Loucy (cell line): Measurements from ENCODE around the gene ARHGDIB.

Experiments
- H2AFZ ChIP-seq: fragments of 200-600 bp; sonication (generic); 2 replicates; pipeline ENCODE4 v1.6.0; 2016; ENCODE audit warnings: antibody characterized with exemption, mild to moderate bottlenecking, low read length, moderate library complexity
- H3F3A ChIP-seq: fragments of 200-600 bp; 2 replicates; pipeline ENCODE4 v1.6.0; 2016; ENCODE audit warnings: antibody characterized with exemption, low read depth, mild to moderate bottlenecking
- H3K27me3 ChIP-seq: fragments of 200-600 bp; sonication (generic); 2 replicates; pipeline ENCODE4 v1.6.1; 2014; ENCODE audit warnings: low read length, mild to moderate bottlenecking; ENCODE audit not compliant: insufficient read depth, poor library complexity, severe bottlenecking
- H3K36me3 ChIP-seq: fragments of 200-600 bp; sonication (generic); 2 replicates; pipeline ENCODE4 v1.6.1; 2016; ENCODE audit warnings: low read length; ENCODE audit not compliant: insufficient read depth
- H3K4me1 ChIP-seq: fragments of 200-600 bp; sonication (generic); 2 replicates; pipeline ENCODE4 v1.5.1; 2014; ENCODE audit warnings: low read length, mild to moderate bottlenecking; ENCODE audit not compliant: insufficient read depth, poor library complexity, severe bottlenecking
- H3K4me2 ChIP-seq: fragments of 200-600 bp; sonication (generic); 2 replicates; pipeline ENCODE4 v1.6.0; 2014; ENCODE audit warnings: antibody characterized with exemption, low read length, low read depth, mild to moderate bottlenecking; ENCODE audit not compliant: poor library complexity, severe bottlenecking
- H3K4me3 ChIP-seq: fragments of 200-600 bp; sonication (generic); 2 replicates; pipeline ENCODE4 v1.5.1; 2014; ENCODE audit warnings: low read length, mild to moderate bottlenecking, mixed read lengths; ENCODE audit not compliant: poor library complexity, severe bottlenecking
- H3K79me2 ChIP-seq: fragments of 200-600 bp; sonication (generic); 2 replicates; pipeline ENCODE4 v1.6.1; 2014; ENCODE audit warnings: low read length; ENCODE audit not compliant: insufficient read depth
- H3K9ac ChIP-seq: fragments of 200-600 bp; sonication (generic); 2 replicates; pipeline ENCODE4 v1.6.0; 2014; ENCODE audit warnings: mild to moderate bottlenecking, low read depth, low read length, moderate library complexity; ENCODE audit not compliant: poor library complexity, severe bottlenecking
- H3K9me2 ChIP-seq: fragments of 200-600 bp; sonication (generic); replicated peaks from 2 replicates; pipeline ENCODE4 v1.6.1; 2016; ENCODE audit warnings: low read depth, low read length, mixed read lengths
- H3K9me3 ChIP-seq: fragments of 200-600 bp; sonication (generic); 2 replicates; pipeline ENCODE4 v1.6.1; 2014; ENCODE audit warnings: mild to moderate bottlenecking, antibody characterized with exemption, low read length, low read depth; ENCODE audit not compliant: insufficient read depth
- H4K20me1 ChIP-seq: fragments of 200-600 bp; sonication (generic); 2 replicates; pipeline ENCODE4 v1.6.0; 2014; ENCODE audit warnings: antibody characterized with exemption, low read length, mild to moderate bottlenecking; ENCODE audit not compliant: insufficient read depth, poor library complexity, severe bottlenecking
- EZH2phosphoT487 ChIP-seq: fragments of 200-600 bp; IDR thresholded peaks from 2 replicates; pipeline ENCODE4 v1.6.1; 2018; ENCODE audit warnings: antibody characterized with exemption, mild to moderate bottlenecking, moderate library complexity, borderline replicate concordance
- TF ChIP-seq, protein P1 (sequence below): fragments of 200-600 bp; sonication (generic); conservative IDR thresholded peaks from 2 replicates; pipeline ENCODE4 v1.5.1; 2014; ENCODE audit warnings: mild to moderate bottlenecking, antibody characterized with exemption, low read length

ARHGDIB gene

GRCh38 chr12:14972816-14973215, 11.4 kb upstream of the ARHGDIB start, which contains the start of gene PDE6H:
Gene PDE6H (plus strand): TSS chr12:14973042. CDS start chr12:14978013, 4,971 bp downstream.
- Histone ChIP-seq H4K20me1 (no peaks in the 10 kb centered on the region), H3K9me3 (no peaks in the 10 kb centered on the region), H3K9ac (peak within 1 kb of the TSS; percentile 9), H3F3A (no peaks in the 10 kb centered on the region), H3K4me2 (no peak within 1 kb of the TSS), H3K27me3 (no peaks in the 10 kb centered on the region), H3K4me1 (peaks cover 37% of the 10 kb centered on the region), H3K79me2 (no peaks in the 10 kb centered on the region), H2AFZ (peak within 1 kb of the TSS; percentile 49), H3K4me3 (no peak within 1 kb of the TSS), H3K9me2 (no peaks in the 10 kb centered on the region), H3K36me3 (no peaks in the 10 kb centered on the region)
- TF ChIP-seq, protein P1, sequence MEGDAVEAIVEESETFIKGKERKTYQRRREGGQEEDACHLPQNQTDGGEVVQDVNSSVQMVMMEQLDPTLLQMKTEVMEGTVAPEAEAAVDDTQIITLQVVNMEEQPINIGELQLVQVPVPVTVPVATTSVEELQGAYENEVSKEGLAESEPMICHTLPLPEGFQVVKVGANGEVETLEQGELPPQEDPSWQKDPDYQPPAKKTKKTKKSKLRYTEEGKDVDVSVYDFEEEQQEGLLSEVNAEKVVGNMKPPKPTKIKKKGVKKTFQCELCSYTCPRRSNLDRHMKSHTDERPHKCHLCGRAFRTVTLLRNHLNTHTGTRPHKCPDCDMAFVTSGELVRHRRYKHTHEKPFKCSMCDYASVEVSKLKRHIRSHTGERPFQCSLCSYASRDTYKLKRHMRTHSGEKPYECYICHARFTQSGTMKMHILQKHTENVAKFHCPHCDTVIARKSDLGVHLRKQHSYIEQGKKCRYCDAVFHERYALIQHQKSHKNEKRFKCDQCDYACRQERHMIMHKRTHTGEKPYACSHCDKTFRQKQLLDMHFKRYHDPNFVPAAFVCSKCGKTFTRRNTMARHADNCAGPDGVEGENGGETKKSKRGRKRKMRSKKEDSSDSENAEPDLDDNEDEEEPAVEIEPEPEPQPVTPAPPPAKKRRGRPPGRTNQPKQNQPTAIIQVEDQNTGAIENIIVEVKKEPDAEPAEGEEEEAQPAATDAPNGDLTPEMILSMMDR: no peak
- no peak for TF ChIP-seq EZH2phosphoT487

- no peak for TF ChIP-seq EZH2phosphoT487
- TF ChIP-seq, protein P1: no peak
- Histone ChIP-seq H3K36me3 (no peaks in the 10 kb centered on the region), H3K27me3 (no peaks in the 10 kb centered on the region), H3K9ac (no peak overlapping the region), H2AFZ (no peak overlapping the region), H3K79me2 (no peaks in the 10 kb centered on the region), H3K4me3 (no peak overlapping the region), H3K4me1 (peaks cover 43% of the 10 kb centered on the region), H4K20me1 (no peaks in the 10 kb centered on the region), H3K9me3 (no peaks in the 10 kb centered on the region), H3K4me2 (peak overlapping the region; percentile 1), H3K9me2 (no peaks in the 10 kb centered on the region), H3F3A (no peaks in the 10 kb centered on the region)
These were observed 9.1 kb upstream of the ARHGDIB start for GRCh38 chr12:14970473-14970872.

- no peak for TF ChIP-seq EZH2phosphoT487
- TF ChIP-seq, protein P1: no peak
- H3K4me1 ChIP-seq: peaks cover 46% of the 10 kb centered on the region
- H2AFZ ChIP-seq: no peak overlapping the region
- no peaks in the 10 kb centered on the region for H3K36me3 ChIP-seq
- peaks cover 15% of the 10 kb centered on the region; the same call in 1 of the 2 replicates for H3K79me2 ChIP-seq
- no peak overlapping the region for H3K4me3 ChIP-seq
- H4K20me1 ChIP-seq: no peaks in the 10 kb centered on the region
- H3K9me3 ChIP-seq: no peaks in the 10 kb centered on the region
- no peaks in the 10 kb centered on the region for H3K27me3 ChIP-seq
- H3K4me2 ChIP-seq: no peak overlapping the region
- no peaks in the 10 kb centered on the region for H3F3A ChIP-seq
- H3K9me2 ChIP-seq: no peaks in the 10 kb centered on the region
- H3K9ac ChIP-seq: no peak overlapping the region
These were observed 7.1 kb upstream of the ARHGDIB start for GRCh38 chr12:14968478-14968877.
